GM13976 (cell line): ENCODE measurements around the gene GLYR1.
A peak's percentile ranks its signal among the peaks of the same experiment; 100 is the strongest.

ENCODE experiments used
- DNase-seq: peaks from one replicate; pipeline ENCODE4 v3.0.0; 2012; ENCODE audit warnings: low spot score
- CTCF ChIP-seq: IDR thresholded peaks from 2 replicates; pipeline ENCODE4 v1.5.1; 2012; ENCODE audit warnings: borderline replicate concordance, mild to moderate bottlenecking; ENCODE audit not compliant: insufficient read depth; ENCODE audit errors: extremely low read depth, missing control alignments, control extremely low read depth
- in situ Hi-C: fragments of 300-500 bp; cut with MboI; formaldehyde crosslinking; loops from one replicate; pipeline ENCODE4 v1.12.0; 2022; ENCODE audit warnings: low sequenced_read_pairs, mixed read lengths, inconsistent platforms; ENCODE audit not compliant: unreplicated experiment

Gene GLYR1

GRCh38 chr16:4850211-4850610 lies 3.1 kb upstream of the GLYR1 start:
- no peak for TF ChIP-seq CTCF
- no peak for DNase-seq
- in situ Hi-C loops = no loop called here

GRCh38 chr16:4847774-4848587 lies 893 bp upstream of the GLYR1 start:
- in situ Hi-C loops = no loop called here
- TF ChIP-seq CTCF = no peak
- DNase-seq = peak; percentile 60

- in situ Hi-C loops = no loop called here
- peak; percentile 58 for DNase-seq
- TF ChIP-seq CTCF = no peak
Measured at GRCh38 chr16:4846503-4846900, 586 bp downstream of the GLYR1 start.

- TF ChIP-seq CTCF = no peak
- no peak for DNase-seq
- in situ Hi-C loops = no loop called here
Measured at GRCh38 chr16:4840984-4841383, 6.1 kb downstream of the GLYR1 start.

GRCh38 chr16:4839942-4840341 lies 7.1 kb downstream of the GLYR1 start:
- DNase-seq = no peak
- TF ChIP-seq CTCF = no peak
- in situ Hi-C loops = no loop called here

- no peak for DNase-seq
- no peak for TF ChIP-seq CTCF
- in situ Hi-C loops = no loop called here
Measured at GRCh38 chr16:4837733-4838501, 9.2 kb downstream of the GLYR1 start.
